Neutrophil (primary cell): ENCODE data around the gene CDK4.

ENCODE experiments used
- H3K27ac ChIP-seq: fragments of 200-600 bp; sonication (generic); 2 replicates; pipeline ENCODE4 v1.5.1; 2016; ENCODE audit warnings: mild to moderate bottlenecking, moderate library complexity
- H3K27me3 ChIP-seq: fragments of 200-600 bp; sonication (generic); 2 replicates; pipeline ENCODE4 v1.6.0; 2016; ENCODE audit warnings: mild to moderate bottlenecking
- H3K36me3 ChIP-seq: fragments of 200-600 bp; sonication (generic); 2 replicates; pipeline ENCODE4 v1.5.1; 2017
- H3K4me1 ChIP-seq, 2 experiments: fragments of 200-600 bp in 1 of 2; sonication (generic) in 1 of 2; 1 replicate in 1 of 2; 2 replicates in 1 of 2; pipeline versions ENCODE4 v1.5.1 to v1.6.1; 2013 to 2016; ENCODE audit warnings: low read depth in 1 of 2, low read length in 1 of 2, mild to moderate bottlenecking in 1 of 2, moderate library complexity in 1 of 2; ENCODE audit not compliant: control insufficient read depth in 1 of 2, insufficient read depth in 1 of 2
- H3K4me3 ChIP-seq, 2 experiments: fragments of 200-600 bp in 1 of 2; sonication (generic) in 1 of 2; 1 replicate in 1 of 2; 2 replicates in 1 of 2; pipeline ENCODE4 v1.5.1; 2013 to 2016; ENCODE audit warnings: low read depth in 1 of 2, low read length in 1 of 2, mild to moderate bottlenecking in 1 of 2, moderate library complexity in 1 of 2
- H3K9me3 ChIP-seq: fragments of 200-600 bp; sonication (generic); 2 replicates; pipeline ENCODE4 v1.5.1; 2016
- CTCF ChIP-seq: fragments of 200-600 bp; sonication (generic); IDR thresholded peaks from 2 replicates; pipeline ENCODE4 v1.5.1; 2016; ENCODE audit warnings: antibody characterized with exemption

The CDK4 gene

GRCh38 chr12:57751788-57752667, at the start of gene CDK4:
TSS of gene CDK4 (minus strand) at chr12:57752310. CDS start at chr12:57751717, 593 bp downstream.
- H3K4me1 ChIP-seq = peaks cover 36 to 42% of the 10 kb centered on the region in 2 experiments
- peaks cover 46% of the 10 kb centered on the region for H3K27me3 ChIP-seq
- TF ChIP-seq CTCF = no peak
- H3K4me3 ChIP-seq = peak within 1 kb of the TSS; percentile 64 to 78
- no peaks in the 10 kb centered on the region for H3K9me3 ChIP-seq
- H3K27ac ChIP-seq = peak within 1 kb of the TSS; percentile 54
- H3K36me3 ChIP-seq = no peaks in the 10 kb centered on the region

- no peak overlapping the region for H3K27ac ChIP-seq
- peaks cover 76% of the 10 kb centered on the region for H3K36me3 ChIP-seq
- no peak overlapping the region for H3K4me3 ChIP-seq
- no peak for TF ChIP-seq CTCF
- no peaks in the 10 kb centered on the region for H3K27me3 ChIP-seq
- H3K4me1 ChIP-seq = peaks cover 7 to 8% of the 10 kb centered on the region in 2 experiments
- H3K9me3 ChIP-seq = no peaks in the 10 kb centered on the region
These were observed 48.9 kb upstream of the CDK4 start for GRCh38 chr12:57800965-57801364.

- H3K4me3 ChIP-seq = no peak overlapping the region
- no peak for TF ChIP-seq CTCF
- H3K27me3 ChIP-seq = no peaks in the 10 kb centered on the region
- peak overlapping the region; percentile 63 for H3K27ac ChIP-seq
- peaks cover 81% of the 10 kb centered on the region for H3K36me3 ChIP-seq
- no peaks in the 10 kb centered on the region for H3K9me3 ChIP-seq
- H3K4me1 ChIP-seq = peaks cover 7 to 8% of the 10 kb centered on the region in 2 experiments
These were observed 45.8 kb upstream of the CDK4 start for GRCh38 chr12:57797933-57798332.

- TF ChIP-seq CTCF = no peak
- H3K9me3 ChIP-seq = no peaks in the 10 kb centered on the region
- H3K4me3 ChIP-seq = no peak overlapping the region
- no peak overlapping the region for H3K27ac ChIP-seq
- peaks cover 81% of the 10 kb centered on the region for H3K36me3 ChIP-seq
- H3K4me1 ChIP-seq = peaks cover 7 to 8% of the 10 kb centered on the region in 2 experiments
- no peaks in the 10 kb centered on the region for H3K27me3 ChIP-seq
These were observed 44.9 kb upstream of the CDK4 start for GRCh38 chr12:57796996-57797395.

- no peak for TF ChIP-seq CTCF
- Histone ChIP-seq H3K9me3 (no peaks in the 10 kb centered on the region), H3K27me3 (no peaks in the 10 kb centered on the region), H3K27ac (no peak overlapping the region), H3K36me3 (peaks cover 69% of the 10 kb centered on the region), H3K4me3 (no peak overlapping the region), H3K4me1 (peaks cover 7 to 8% of the 10 kb centered on the region in 2 experiments)
These were observed 43.2 kb upstream of the CDK4 start for GRCh38 chr12:57795354-57795753.
